ENCODE measurements around the gene PTCHD4.

Gene PTCHD4

DNA sequence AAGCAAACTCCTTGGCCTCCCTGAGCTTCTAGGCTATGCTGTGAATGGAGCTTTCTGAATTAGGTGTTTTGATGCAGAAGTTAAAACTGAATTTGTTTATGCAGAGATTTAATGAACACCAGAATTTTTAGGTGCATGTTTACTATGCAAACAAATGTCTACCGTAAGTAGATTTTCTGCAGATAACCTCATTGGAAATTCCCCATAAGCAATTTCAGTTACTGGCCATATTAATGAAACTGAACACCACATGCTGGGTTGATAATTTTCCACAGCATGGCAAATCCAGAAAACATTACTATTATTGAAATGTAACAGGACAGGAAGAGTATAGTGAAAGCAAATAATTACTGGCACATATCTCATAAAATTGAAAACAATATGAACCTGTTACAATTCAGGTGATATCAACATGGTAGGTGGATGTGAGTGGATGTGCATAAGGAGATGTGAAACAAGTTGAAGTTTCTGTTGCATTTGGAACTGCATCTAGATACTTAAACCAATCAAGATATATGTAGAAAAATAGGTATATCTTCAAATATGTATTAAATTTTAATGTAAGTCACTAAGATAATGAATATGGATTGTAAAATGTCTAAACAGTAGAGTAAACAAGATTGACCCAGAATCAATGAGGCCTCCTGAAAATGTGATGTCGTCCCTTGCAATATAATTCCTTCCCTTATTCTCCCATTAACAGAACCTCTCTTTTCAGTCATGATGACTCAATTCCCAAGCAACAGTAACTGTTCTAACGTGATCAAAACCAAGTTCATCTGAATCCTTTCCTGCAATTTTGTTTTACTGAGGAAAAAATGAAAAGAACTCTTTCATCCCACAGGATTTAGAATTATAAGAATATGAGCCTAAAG lies 11.0 kb downstream of the PTCHD4 start:
- in situ Hi-C loops (cut with MboI; ENCODE audit: low sequenced_read_pairs), result no loop called here

DNA sequence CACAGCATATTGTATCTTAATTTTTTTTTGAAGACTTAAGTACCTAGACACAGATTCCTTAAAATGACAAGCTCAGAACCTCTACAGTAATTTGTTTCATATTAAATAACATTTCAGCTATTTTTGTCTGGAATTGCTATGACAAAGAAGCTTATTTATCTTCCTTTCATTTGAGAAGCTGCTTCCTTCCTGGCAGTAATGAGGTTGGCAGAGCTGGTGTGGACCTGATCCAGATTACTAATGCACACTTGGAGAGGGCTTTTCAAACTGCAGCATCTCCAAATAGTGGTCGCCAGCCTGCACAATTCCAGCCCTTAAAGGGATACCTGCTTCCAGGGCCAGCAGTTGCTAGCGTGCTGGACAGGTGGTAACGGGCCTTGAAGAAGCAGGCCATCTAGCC lies 12.1 kb downstream of the PTCHD4 start:
- in situ Hi-C loops (cut with MboI; ENCODE audit: low sequenced_read_pairs), result no loop called here

DNA sequence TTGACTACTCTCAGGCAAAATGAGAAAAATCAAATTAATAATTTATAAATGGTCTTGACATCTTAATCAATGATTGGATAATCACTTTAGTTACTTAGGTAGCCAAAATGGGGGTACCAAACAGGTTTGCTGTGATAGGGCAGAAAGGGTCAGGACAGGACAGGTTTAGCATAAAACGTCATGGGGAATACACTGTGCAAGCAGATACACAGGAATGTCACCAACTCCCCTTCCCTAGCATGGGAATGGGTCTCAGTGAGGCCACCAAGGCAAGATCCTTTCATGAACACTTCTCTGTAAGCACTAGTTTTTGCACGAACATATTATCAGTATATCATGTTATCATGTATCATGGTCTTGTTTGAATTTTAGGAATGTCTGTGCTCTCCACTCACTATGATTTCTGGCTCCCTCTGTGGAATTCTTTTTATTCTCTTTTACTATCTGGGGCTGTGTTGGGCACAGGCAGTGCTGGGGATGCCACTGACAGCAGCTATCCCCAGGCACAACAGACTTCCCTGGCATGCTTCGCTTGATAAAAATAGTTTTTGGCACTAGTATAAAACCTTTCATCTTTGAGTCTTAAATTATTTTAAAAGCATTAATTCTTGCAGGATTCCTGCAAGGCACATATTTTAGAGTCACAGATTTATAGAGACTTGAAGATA lies 18.3 kb downstream of the PTCHD4 start:
- in situ Hi-C loops (cut with MboI; ENCODE audit: low sequenced_read_pairs), result no loop called here

DNA sequence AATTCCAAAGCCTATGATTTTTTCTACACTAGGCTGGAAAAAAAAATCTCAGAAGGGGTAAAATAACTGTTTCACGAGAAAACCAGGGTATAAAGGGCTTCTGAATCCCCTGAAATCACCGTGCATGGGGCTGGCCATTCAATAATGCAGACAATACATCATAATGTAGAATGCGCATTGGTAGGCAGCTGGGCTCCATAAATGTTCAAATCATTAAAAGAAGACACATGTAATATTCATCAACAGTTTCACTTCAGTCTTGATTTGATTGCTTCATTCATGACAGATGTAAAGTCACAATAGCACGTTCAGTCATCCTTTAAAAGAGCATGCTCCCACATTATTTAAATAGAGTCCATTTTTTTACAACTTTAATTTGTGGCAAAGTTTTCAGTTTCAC lies 20.5 kb downstream of the PTCHD4 start:
- in situ Hi-C loops (cut with MboI; ENCODE audit: low sequenced_read_pairs), result no loop called here

DNA sequence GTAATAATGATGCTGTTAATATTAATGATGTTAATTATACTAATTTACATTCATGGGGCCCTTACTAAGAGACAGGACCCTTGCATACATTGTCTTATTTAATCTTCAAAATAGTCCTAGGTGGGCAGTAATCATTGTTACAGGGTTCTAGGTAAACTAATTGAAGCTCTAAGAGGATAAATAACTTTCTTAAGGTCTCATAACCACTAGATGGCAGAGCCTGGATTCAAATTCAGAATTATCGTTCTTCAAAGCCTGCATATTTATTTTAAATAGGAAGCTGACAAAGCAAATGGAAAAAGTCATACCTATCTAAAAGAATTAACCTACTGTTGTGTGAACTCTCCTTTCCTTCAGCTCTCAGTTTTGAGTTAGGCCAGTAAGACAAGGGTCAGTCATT lies 23.5 kb downstream of the PTCHD4 start:
- in situ Hi-C loops (cut with MboI; ENCODE audit: low sequenced_read_pairs), result no loop called here

DNA sequence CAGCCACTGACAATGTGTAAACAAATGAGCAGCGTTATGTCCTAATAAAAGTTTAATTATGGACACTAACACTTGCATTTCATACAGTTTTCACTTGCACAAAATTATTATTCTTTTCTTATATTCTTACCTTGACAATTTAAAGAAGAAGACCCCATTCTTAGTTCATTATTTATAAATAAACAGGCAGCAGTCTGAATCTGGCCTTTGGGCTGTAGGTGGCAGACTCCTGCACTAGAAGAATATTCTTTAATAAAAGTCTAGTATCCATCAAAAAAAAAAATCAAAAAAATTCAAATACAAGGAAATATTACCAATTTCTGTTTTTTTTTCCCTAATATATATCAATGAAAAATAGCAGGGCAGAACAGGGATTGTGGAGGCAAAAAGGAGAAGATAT lies 24.8 kb downstream of the PTCHD4 start:
- in situ Hi-C loops (cut with MboI; ENCODE audit: low sequenced_read_pairs), result no loop called here

DNA sequence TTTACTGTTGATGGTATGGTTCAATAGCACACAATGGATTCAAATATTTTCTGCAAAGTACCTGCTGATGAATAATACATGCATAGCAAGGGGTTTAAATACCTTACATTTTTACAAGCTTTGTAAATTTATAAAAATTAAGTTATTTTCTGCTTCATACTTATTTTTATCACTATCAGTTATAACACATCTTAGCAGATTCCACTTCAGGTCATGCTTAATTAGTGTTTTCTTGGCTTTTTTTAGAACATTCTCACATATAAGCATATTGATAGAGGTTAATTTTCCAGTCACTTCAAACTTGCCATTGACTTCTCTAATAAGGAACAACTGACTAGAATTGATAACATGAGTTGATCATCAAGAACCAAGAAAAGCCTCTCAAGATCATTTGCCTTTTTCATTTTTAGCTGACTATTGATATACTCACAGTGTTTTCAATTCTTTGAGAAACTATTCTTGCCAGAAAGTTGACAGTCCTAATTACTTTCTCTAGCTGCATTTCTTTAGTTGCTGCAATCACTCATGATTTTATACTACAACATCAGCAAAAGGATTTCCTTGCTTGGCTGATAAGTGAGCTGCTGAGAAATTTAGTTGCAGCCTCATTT lies 25.8 kb downstream of the PTCHD4 start:
- in situ Hi-C loops (cut with MboI; ENCODE audit: low sequenced_read_pairs), result no loop called here

DNA sequence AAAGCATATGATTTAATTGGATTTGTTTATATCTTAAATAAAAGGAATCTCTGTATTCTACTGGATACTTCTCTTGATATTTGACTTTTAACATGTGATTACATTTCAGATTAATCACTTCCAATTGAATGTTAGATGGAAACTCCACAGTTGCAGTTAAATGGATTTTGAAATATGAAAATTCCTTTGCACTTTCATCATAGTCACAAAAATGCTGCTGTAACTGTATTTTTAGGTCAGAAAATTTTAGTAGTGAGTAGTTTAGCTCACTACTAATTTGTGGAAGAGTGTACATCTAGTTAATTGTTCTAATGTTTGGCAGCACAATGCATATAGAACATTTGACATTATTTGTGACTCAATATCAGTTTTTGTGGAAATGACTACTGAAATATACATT lies 26.8 kb downstream of the PTCHD4 start:
- in situ Hi-C loops (cut with MboI; ENCODE audit: low sequenced_read_pairs), result no loop called here

DNA sequence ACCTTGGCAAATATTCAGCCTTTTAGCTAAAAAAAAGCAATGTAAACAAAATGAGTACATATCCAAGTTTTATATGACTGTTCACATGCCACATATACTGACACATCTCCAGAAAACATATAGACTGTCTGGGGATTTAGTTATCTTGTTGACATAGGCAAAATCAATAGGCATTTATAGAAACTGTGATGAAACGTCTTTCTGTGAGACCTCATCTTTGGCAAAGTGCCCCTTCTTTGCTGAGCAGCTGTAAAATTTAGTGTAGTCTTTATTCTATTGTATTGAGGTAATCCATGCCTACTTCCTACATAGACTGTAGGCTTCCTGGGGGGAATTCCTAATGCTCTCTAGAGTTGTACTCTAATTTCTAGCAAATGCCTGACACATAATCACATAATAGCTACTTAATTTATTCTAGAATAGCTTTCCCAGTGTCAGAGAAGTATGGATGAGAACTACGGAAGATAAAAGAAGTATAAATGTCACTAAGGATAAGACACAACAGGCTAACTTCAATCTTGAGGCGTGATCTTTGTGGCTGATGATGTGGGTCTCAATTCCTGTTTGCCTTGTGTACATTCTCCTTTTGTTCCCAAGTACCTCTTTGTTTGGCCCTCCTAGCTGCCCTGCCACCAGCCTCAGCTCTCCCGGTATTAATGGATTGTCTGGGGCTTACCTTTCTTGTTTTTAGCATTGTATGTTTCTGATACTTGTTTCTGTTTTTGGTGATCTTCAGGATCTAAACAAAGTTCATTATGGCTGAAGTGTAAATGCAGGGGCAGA lies 30.6 kb downstream of the PTCHD4 start:
- in situ Hi-C loops (cut with MboI; ENCODE audit: low sequenced_read_pairs), result no loop called here

DNA sequence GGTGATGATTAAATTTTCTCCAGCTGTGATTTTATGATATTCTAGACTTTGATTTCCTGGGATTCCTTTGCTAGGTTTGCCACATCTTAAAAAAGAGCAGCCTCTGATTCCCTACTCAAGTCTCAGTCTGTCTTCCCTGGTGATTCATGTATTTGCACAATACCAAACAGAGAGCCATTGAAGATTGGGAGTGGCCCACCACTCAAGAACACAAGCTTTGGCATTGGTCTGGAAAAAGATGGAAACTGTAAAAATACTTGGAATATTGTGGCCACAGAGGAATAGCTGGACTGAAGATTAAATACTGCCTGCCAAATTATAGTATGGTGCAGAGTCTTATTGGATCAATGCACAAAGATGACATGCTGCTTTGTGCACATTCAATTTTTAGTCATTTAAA lies 32.9 kb downstream of the PTCHD4 start:
- in situ Hi-C loops (cut with MboI; ENCODE audit: low sequenced_read_pairs), result no loop called here

DNA sequence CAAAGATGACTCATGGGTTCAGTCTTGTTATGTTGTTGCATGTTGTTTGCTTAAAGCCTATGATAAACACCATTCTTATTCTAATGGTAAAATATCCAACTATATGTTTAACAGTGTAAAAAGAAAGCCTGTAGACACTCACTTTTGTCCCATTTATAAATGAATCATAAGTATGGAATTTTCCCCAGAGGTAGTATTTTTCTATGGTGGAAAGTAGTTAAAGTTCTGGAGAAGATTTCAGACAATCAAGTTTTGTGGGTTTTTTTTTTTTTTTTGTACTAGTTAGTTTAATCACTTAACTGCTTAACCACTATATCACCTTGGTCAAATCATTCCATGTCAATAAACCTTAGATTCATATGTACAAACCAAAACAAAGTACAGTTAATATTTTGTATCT lies 35.8 kb downstream of the PTCHD4 start:
- in situ Hi-C loops (cut with MboI; ENCODE audit: low sequenced_read_pairs), result no loop called here

DNA sequence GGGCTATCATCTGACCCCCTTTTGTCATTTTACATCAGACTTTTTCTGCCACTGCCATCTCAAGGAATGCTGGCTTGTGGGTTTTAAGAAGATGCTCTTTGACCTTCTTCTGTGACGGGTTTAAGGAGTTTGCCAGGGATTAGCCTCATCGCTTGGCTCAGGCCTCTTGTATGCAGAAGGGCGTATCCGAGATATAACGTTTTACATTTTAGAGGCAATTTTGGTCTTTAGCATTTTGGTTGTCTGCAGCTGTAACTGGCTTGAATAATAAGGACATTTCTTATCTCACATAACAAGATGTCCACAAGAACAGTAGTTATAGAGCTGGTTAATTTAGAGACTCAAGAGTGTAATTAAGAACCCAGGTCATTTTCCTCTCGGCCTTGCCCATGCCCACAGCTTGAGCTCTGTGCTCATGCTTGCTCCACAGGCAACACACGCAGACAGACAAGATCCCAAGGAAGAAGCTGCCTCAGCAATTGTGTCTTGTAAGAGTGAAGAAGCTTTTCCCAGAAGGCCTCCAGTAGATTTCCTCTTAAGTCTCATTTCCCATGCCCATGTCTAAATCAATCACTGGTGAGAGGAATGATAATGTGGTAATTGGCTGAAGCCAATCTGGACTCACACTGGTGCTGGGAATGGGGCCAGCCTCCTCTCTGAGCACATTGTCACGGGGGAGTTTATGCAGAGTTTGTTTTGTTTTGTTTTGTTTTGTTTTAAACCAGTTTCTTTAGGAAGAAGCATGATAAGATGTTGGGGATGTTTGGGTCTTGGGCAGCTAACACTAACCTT lies 36.8 kb downstream of the PTCHD4 start:
- in situ Hi-C loops (cut with MboI; ENCODE audit: low sequenced_read_pairs), result no loop called here

DNA sequence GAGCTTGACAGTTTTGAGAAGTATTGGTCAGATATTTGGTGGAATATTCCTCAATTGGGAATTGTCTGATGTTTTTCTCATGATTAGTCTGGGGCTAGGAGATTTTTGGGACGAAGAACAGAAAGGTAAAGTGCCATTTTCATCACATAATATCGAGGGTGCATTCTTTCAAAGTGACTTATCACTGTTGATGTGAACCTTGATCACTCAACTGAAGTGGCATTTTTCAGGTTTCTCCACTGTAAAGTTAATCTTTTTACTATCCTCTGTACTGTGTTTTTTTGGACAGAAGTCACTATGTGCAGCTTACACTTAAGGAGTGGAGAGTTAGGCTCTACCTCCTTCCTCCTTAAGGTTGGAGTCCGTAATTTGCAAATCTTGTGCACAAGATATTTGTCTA lies 39.2 kb downstream of the PTCHD4 start:
- in situ Hi-C loops (cut with MboI; ENCODE audit: low sequenced_read_pairs), result no loop called here

DNA sequence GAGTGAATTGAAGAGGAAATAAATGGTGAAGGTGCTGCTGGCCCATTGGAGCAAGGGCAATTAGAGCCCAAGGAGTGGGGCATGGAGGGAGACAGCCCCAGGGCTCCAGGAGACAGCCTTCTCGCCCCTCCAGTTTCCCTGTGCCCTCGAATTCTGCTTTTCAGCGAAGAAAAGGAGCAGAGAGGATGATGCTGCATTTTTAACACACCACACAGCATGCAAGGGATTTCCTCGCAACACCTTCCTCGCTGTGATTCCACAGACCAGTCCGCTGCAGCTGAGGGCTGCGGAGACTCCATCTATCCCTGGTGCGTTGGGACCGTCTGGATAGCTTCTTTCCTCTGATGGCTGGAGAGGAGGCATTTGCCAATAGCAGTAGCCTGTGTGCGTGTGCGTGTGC lies 41.7 kb downstream of the PTCHD4 start:
- in situ Hi-C loops (cut with MboI; ENCODE audit: low sequenced_read_pairs), result no loop called here

DNA sequence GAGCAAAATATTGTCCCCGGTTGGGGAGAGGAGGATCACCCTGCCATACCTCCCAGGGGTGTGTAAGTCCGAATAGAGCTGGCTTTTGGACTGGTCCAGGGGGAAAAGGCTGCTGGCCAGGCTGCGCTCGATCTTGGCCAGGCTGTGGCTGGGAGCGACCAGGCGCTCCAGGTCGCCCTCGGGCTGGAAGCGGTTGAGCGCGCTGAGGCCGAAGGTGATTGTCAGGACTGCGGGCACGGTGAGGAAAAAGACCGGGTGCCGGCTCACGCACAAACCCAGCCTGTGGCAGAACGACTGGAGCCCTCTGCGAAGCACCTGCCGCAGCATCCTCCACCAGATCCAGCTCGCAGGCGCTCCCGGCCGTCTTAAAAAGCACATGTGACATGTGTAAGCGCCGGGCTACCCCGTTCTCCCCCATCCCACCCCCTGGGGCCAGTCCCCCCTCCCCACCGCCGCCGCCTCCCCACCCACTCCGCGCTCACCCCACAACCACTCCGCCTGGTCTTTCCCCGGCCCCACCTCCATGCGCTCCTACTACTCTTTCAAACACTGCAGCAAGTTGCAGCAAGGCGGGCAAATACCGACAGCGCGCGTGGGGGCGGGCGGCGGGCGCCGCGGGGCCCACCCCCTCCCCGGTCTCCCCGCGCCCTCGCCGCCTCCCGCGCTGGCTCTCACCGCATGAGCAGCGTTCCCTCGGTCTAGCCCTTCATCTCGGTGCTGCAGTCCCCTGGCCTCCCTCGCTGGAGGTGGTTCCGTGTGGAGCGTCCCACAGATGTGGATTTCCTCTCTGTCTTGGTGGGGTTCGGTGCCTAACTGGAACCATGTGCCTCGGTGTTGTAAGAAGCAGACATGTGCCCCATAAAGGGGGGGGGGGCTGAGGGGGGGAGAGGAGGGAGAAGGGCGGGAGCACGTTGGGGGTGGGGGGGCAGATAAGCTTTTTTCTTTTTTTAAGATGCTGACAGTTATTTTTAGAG lies 42.4 kb downstream of the PTCHD4 start:
- in situ Hi-C loops (cut with MboI; ENCODE audit: low sequenced_read_pairs), result no loop called here

DNA sequence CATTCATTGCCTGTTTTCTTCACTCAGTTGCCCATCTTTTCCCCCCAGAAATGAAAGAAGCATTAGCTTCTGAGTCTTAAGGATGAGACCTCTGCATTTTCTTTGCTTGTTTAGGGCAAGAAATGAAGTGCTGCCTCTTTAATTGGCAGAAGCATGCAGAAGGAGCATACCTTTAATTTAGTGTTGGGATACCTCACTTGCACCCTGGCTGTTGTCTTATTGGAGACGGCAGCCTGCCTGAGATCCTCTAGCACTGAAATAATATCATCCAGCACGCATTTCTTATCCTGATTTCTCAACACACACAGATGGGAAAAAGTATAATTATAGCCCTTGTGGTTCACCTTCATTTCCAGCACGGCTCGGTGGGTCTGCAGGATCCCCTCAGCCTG lies 43.1 kb downstream of the PTCHD4 start:
- in situ Hi-C loops (cut with MboI; ENCODE audit: low sequenced_read_pairs), result no loop called here

DNA sequence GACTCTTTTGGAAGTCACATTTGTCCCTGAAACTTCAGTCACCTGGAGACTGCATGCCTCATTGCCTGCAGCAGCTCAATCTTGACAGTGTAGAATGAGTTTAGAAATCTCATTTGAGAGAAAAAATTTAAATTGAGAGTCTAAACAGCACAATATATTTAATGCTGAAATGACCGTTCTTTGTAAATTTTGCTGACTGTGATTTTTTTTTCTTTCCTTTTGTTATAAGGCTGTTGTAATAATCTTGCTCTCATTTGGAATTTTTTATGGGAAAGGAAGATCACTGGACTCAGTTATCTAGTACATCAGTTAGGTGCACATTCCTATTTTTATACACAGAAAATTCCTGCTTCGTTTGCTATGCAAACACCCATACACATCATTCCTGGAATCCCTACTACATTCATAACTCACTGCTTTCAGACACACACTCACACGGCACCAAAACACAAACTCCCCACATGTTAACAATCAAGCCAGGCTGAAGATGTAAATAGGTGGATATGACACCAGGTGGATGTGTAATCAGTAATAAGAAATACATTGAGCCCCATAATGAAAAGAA lies 43.8 kb downstream of the PTCHD4 start:
- in situ Hi-C loops (cut with MboI; ENCODE audit: low sequenced_read_pairs), result no loop called here

DNA sequence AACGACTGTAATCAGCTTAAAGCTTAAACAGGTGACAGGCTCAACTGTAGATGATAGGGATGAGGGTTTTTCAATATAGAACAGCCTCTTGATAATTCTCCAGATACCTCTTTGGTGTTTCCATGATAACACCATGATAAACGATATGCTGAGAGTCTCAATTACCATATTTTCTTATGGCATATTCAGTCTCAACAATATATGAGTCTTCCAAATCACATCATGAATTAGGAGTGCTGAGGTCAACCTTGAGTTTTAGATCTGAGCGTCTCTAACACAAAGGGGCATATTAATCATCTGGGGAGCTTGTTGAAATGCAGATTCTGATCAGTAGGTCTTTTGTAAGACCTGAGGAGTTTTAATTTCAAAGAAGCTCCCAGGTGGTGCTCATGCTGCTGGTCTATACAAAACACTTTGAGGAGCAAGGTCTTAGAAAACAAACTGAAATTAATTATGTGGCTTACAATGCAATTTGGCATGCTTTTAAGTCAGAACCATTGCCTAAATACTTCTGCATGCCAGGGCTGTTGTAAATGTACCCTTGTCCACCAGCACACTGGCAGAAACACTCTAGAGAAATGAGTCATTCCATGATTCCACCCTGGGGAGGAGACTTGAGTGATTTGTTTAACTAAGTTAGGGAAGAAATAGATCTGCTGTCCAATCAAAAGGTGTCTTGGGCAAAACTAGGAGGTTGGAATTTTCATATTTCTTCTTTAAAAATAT lies 49.6 kb downstream of the PTCHD4 start:
- in situ Hi-C loops (cut with MboI; ENCODE audit: low sequenced_read_pairs), result no loop called here

Data from HL-60/S4 treated with phorbol 12-myristate 13-acetate at 8.2 ng/mL for 4 days and 3 days (cell line).